ENCODE results near the gene LMO7. TPM values are rescaled to one million over a fixed set of nuclear protein-coding genes. Genes with fewer than 3 reads are reported as not detected.
A peak's percentile ranks its signal among the peaks of the same experiment; 100 is the strongest.

LMO7 gene
- total RNA-seq, 2 experiments from 2014 or later: 21.4 to 25.4 TPM

DNA sequence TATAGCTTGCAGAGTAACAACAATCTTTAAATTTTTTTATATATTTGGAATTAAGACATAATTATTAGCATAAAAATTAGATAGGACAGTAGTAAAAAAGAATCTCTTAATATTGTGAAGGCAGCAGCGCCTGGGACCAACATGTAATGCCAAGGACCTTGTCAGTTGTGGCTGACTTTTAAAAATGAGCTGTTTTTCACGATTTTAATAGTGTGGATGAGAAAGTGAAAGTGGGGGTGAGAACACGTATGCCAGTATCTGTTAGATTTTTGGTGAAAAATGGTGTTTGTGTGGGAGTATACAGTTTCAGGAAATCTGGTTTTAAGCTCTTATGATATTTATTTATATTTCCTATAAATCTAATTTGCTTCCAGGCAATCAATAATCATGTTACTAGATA, 125.2 kb downstream of the LMO7 start:
- Histone ChIP-seq H3K4me2 (ENCODE audit: low read length) (no peak overlapping the region; the same call in 1 of the 2 replicates), H3K79me2 (ENCODE audit: insufficient read depth, low read depth, low read length) (no peaks in the 10 kb centered on the region), H3K4me3 (ENCODE audit: low read depth, low read length, poor library complexity, severe bottlenecking) (no peak overlapping the region), H2AFZ (ENCODE audit: low read length) (no peak overlapping the region), H3K36me3 (ENCODE audit: insufficient read depth, low read length) (no peaks in the 10 kb centered on the region), H3K9me3 (ENCODE audit: low read length) (no peaks in the 10 kb centered on the region), H4K20me1 (ENCODE audit: insufficient read depth, low read length) (no peaks in the 10 kb centered on the region), H3K4me1 (ENCODE audit: insufficient read depth, low read length, poor library complexity, severe bottlenecking) (no peaks in the 10 kb centered on the region), H3K27ac (ENCODE audit: low read depth, low read length, poor library complexity, severe bottlenecking) (no peak overlapping the region), H3K9me2 (ENCODE audit: insufficient read depth, low read length) (no peaks in the 10 kb centered on the region)
- ChIA-PET CTCF (ENCODE audit: unreplicated experiment) (no interaction called here), POLR2A (interaction anchor here (0.7 to 2.2 kb wide), 3 partner anchors 10 to 362 kb away, joined by 3 to 5 read pairs (median 3); no protein-coding TSS in a partner anchor)
- DNase-seq (ENCODE audit: low spot score): no peak
- BruUV-seq (replicated peaks): no TSS peak
- intact Hi-C loops (cut with micrococcal nuclease; ENCODE audit: unreplicated experiment): no loop called here
- TF ChIP-seq EZH2phosphoT487 (IDR thresholded peaks at IDR 0.05; ENCODE audit: borderline replicate concordance, low read depth, low read length): no peak

DNA sequence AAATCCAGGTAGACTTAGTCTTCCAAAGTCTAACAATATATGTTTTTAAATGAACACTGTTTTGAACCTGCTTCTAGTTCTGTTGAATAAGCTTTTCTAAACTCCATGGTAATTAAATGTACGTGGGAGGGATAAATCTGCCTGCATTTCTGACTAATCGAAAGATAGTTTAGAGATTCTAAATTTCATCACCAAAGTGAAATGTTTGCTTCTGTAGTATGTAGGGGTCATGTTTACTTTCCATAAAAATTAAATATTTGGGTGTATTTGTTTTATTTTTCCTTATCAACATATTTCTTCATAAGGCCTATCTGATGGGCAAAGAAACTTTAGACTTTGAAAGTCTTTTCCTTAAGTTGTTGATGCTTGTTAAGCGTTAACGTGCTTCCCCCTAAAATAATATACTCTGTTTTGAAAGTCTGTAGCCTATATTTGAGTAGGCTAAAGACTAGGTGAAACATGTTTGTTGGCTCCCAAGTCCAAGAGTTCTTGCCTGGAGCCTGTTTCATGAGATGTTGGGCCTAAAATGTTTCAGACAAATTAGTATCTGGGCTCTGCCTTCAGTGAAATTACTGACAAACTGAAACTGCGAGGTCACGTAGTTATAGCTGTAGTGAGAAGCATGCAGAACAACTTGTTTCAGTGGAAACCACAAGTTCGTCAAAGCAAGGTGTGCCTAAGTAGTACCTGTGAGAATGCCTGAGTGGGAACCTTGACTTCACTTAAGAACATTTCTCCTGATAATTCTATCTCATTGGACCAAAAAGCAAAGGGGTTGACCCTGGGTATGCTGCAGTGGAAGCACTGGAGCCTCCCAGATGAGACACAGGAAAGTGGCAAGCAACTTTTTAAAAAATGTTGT, 126.2 kb downstream of the LMO7 start:
- Histone ChIP-seq H3K79me2 (ENCODE audit: insufficient read depth, low read depth, low read length) (no peaks in the 10 kb centered on the region), H3K9me2 (ENCODE audit: insufficient read depth, low read length) (no peaks in the 10 kb centered on the region), H3K9me3 (ENCODE audit: low read length) (no peaks in the 10 kb centered on the region), H3K4me3 (ENCODE audit: low read depth, low read length, poor library complexity, severe bottlenecking) (no peak overlapping the region), H3K36me3 (ENCODE audit: insufficient read depth, low read length) (no peaks in the 10 kb centered on the region), H4K20me1 (ENCODE audit: insufficient read depth, low read length) (no peaks in the 10 kb centered on the region), H3K4me2 (ENCODE audit: low read length) (peak overlapping the region; percentile 22; the same call in 1 of the 2 replicates), H3K4me1 (ENCODE audit: insufficient read depth, low read length, poor library complexity, severe bottlenecking) (no peaks in the 10 kb centered on the region), H2AFZ (ENCODE audit: low read length) (no peak overlapping the region), H3K27ac (ENCODE audit: low read depth, low read length, poor library complexity, severe bottlenecking) (no peak overlapping the region)
- intact Hi-C loops (cut with micrococcal nuclease; ENCODE audit: unreplicated experiment): no loop called here
- no TSS peak for BruUV-seq (replicated peaks)
- POLR2A ChIA-PET: interaction anchor here (0.6 to 0.7 kb wide), 2 partner anchors 17 to 52 kb away, joined by 3 read pairs; no protein-coding TSS in a partner anchor
- DNase-seq (ENCODE audit: low spot score): no peak
- TF ChIP-seq, protein P1, sequence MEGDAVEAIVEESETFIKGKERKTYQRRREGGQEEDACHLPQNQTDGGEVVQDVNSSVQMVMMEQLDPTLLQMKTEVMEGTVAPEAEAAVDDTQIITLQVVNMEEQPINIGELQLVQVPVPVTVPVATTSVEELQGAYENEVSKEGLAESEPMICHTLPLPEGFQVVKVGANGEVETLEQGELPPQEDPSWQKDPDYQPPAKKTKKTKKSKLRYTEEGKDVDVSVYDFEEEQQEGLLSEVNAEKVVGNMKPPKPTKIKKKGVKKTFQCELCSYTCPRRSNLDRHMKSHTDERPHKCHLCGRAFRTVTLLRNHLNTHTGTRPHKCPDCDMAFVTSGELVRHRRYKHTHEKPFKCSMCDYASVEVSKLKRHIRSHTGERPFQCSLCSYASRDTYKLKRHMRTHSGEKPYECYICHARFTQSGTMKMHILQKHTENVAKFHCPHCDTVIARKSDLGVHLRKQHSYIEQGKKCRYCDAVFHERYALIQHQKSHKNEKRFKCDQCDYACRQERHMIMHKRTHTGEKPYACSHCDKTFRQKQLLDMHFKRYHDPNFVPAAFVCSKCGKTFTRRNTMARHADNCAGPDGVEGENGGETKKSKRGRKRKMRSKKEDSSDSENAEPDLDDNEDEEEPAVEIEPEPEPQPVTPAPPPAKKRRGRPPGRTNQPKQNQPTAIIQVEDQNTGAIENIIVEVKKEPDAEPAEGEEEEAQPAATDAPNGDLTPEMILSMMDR (conservative IDR thresholded peaks at IDR 0.05; ENCODE audit: low read length): no peak
- no peak for TF ChIP-seq EZH2phosphoT487 (IDR thresholded peaks at IDR 0.05; ENCODE audit: borderline replicate concordance, low read depth, low read length)
- CTCF ChIA-PET (ENCODE audit: unreplicated experiment): no interaction called here

DNA sequence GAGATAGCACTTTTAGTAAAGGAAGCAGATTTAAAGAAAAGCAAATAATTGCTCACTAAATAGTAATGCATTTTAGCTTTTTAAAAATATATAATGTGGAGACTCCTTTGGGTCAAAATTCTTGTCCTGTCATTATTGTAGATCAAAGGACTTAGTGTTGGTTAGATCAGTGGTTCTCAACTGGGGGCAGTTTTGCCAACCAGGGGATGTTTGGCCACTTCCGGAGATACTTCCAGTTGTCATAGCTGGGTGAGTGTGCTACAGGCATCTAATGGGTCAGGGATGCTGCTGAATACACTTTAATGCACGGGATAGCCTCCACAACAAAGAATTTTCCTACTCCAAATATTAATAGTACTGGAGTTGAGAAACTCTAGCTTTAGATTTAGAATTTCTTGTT, 126.8 kb downstream of the LMO7 start:
- ChIA-PET POLR2A (no interaction called here), CTCF (ENCODE audit: unreplicated experiment) (no interaction called here)
- Histone ChIP-seq H3K9me2 (ENCODE audit: insufficient read depth, low read length) (no peaks in the 10 kb centered on the region), H3K79me2 (ENCODE audit: insufficient read depth, low read depth, low read length) (no peaks in the 10 kb centered on the region), H3K4me2 (ENCODE audit: low read length) (peak overlapping the region; percentile 22; the same call in 1 of the 2 replicates), H3K4me3 (ENCODE audit: low read depth, low read length, poor library complexity, severe bottlenecking) (no peak overlapping the region), H3K27ac (ENCODE audit: low read depth, low read length, poor library complexity, severe bottlenecking) (no peak overlapping the region), H3K36me3 (ENCODE audit: insufficient read depth, low read length) (no peaks in the 10 kb centered on the region), H3K4me1 (ENCODE audit: insufficient read depth, low read length, poor library complexity, severe bottlenecking) (no peaks in the 10 kb centered on the region), H3K9me3 (ENCODE audit: low read length) (no peaks in the 10 kb centered on the region), H2AFZ (ENCODE audit: low read length) (no peak overlapping the region), H4K20me1 (ENCODE audit: insufficient read depth, low read length) (no peaks in the 10 kb centered on the region)
- intact Hi-C loops (cut with micrococcal nuclease; ENCODE audit: unreplicated experiment): no loop called here
- DNase-seq (ENCODE audit: low spot score): no peak
- TF ChIP-seq, protein P1 (conservative IDR thresholded peaks at IDR 0.05; ENCODE audit: low read length): no peak
- no peak for TF ChIP-seq EZH2phosphoT487 (IDR thresholded peaks at IDR 0.05; ENCODE audit: borderline replicate concordance, low read depth, low read length)
- no TSS peak for BruUV-seq (replicated peaks)

All from OCI-LY7 (cell line).